ENCODE measurements around the gene MSH3. TPM values are rescaled to one million over a fixed set of nuclear protein-coding genes. Genes with fewer than 3 reads are reported as not detected.

The MSH3 gene
- total and polyA plus RNA-seq, 2 of the 8 experiments (the other 6 are each of a cell fraction or from before 2014, with no cell fraction given), result 3.6 to 22.6 TPM

- no peak overlapping the region for H3K14ac ChIP-seq (ENCODE audit: insufficient read length)
- H3K4me1 ChIP-seq (replicated peaks in 1 of 4; ENCODE audit: control insufficient read depth in 3 of 4, insufficient read depth in 4 of 4, low read length in 3 of 4), result peaks cover 0 to 5% (median 0%) of the 10 kb centered on the region in 4 experiments; a peak in 1 of 7 replicates
- no peak overlapping the region for H2BK12ac ChIP-seq (ENCODE audit: low read depth, low read length)
- no peaks in the 10 kb centered on the region for H3K27me3 ChIP-seq (replicated peaks in 1 of 4; ENCODE audit: control insufficient read depth in 3 of 4, extremely low read depth in 1 of 4, insufficient read depth in 3 of 4, low read length in 3 of 4)
- H3K9me3 ChIP-seq (ENCODE audit: insufficient read depth in 2 of 2, low read depth in 1 of 2, low read length in 1 of 2), result no peaks in the 10 kb centered on the region
- WGBS, 2 experiments (ENCODE audit: extremely low coverage in 1 of 2, insufficient coverage in 1 of 2, insufficient read length in 1 of 2, insufficient replicate concordance in 2 of 2, low coverage in 1 of 2, low lambda C conversion rate in 2 of 2, missing lambda C conversion rate in 1 of 2), result 71 to 86% methylated on average over 1 to 5 of the region's 5 CpGs
- no peak overlapping the region for H2BK5ac ChIP-seq (ENCODE audit: low read depth, low read length)
- no peak overlapping the region for H4K5ac ChIP-seq (ENCODE audit: insufficient read length, low read depth, low read length)
- no peak overlapping the region for H2AK5ac ChIP-seq (ENCODE audit: low read depth, low read length)
- H3K79me1 ChIP-seq (ENCODE audit: low read depth, low read length), result no peaks in the 10 kb centered on the region
- H3K23ac ChIP-seq (ENCODE audit: insufficient read length), result no peak overlapping the region
- H4K20me1 ChIP-seq (replicated peaks in 1 of 2; ENCODE audit: control insufficient read depth in 1 of 2, insufficient read depth in 2 of 2, low read length in 2 of 2), result no peaks in the 10 kb centered on the region
- H3K9ac ChIP-seq (replicated peaks in 1 of 4; ENCODE audit: extremely low read depth in 1 of 4, low read depth in 3 of 4, low read length in 3 of 4), result no peak overlapping the region
- ChIA-PET POLR2A (ENCODE audit: partially characterized antibody) (no interaction called here), CTCF (ENCODE audit: partially characterized antibody) (interaction anchor here (0.6 kb wide), 1 partner anchor 248 kb away, joined by 3 read pairs; no protein-coding TSS in a partner anchor)
- H3K36me3 ChIP-seq (ENCODE audit: control insufficient read depth in 2 of 4, insufficient read depth in 4 of 4, low read length in 3 of 4), result peaks cover 0 to 9% (median 1%) of the 10 kb centered on the region in 4 experiments; a peak in 3 of 8 replicates
- no peak overlapping the region for H3K18ac ChIP-seq (ENCODE audit: extremely low read depth, low read length)
- H4K91ac ChIP-seq (replicated peaks; ENCODE audit: insufficient read length, low read length), result no peak overlapping the region
- H3K56ac ChIP-seq (replicated peaks; ENCODE audit: insufficient read length, low read depth, low read length), result no peak overlapping the region
- H2AFZ ChIP-seq (ENCODE audit: low read length), result no peak overlapping the region
- H3K4me3 ChIP-seq (ENCODE audit: extremely low read depth in 1 of 4, insufficient read depth in 2 of 4, low read depth in 3 of 4, low read length in 4 of 4), result no peak overlapping the region
- DNase-seq (ENCODE audit: low read depth in 1 of 2, low spot score in 2 of 2) (no peak), FAIRE-seq (no peak)
- no peak overlapping the region for H4K8ac ChIP-seq (ENCODE audit: extremely low read depth, insufficient read depth, low read length)
- H3K23me2 ChIP-seq (ENCODE audit: low read depth, low read length), result no peaks in the 10 kb centered on the region
- no peak overlapping the region for H2BK120ac ChIP-seq (replicated peaks; ENCODE audit: low read depth, low read length)
- no peaks in the 10 kb centered on the region for H3K79me2 ChIP-seq (ENCODE audit: control insufficient read depth in 1 of 2, insufficient read depth in 2 of 2, low read length in 2 of 2)
- no peak overlapping the region for H3K4ac ChIP-seq (replicated peaks; ENCODE audit: insufficient read length, low read depth, low read length)
- H2BK20ac ChIP-seq (ENCODE audit: low read length), result no peak overlapping the region
- no peak overlapping the region for H3K4me2 ChIP-seq (ENCODE audit: insufficient read depth in 1 of 2, low read depth in 2 of 2, low read length in 2 of 2)
- H2BK15ac ChIP-seq (ENCODE audit: low read length), result no peak overlapping the region
- H3K27ac ChIP-seq (ENCODE audit: low read depth, low read length), result no peak overlapping the region
- TF ChIP-seq FOSL1 (IDR thresholded peaks at IDR 0.05; ENCODE audit: insufficient read depth, low read depth, low read length), result no peak
These were observed 142.4 kb downstream of the MSH3 start for GRCh38 chr5:80796846-80797245.

All from H1 (cell line).